ENCODE data around the gene SH3BP1.
A peak's percentile ranks its signal among the peaks of the same experiment; 100 is the strongest.
"Not testable (repeated sequence)": the region's sequence is repeated elsewhere in the genome, so short reads cannot be mapped to it uniquely, and the experiment has no call there.

The SH3BP1 gene

GRCh38 chr22:37690901-37691504, 51.5 kb downstream of the SH3BP1 start:
- Histone ChIP-seq H3K27ac (peak overlapping the region in 14 of 21 experiments; percentile 24 to 75 (median 62)), H3K4me3 (no peak overlapping the region)

- Histone ChIP-seq H3K4me3 (no peak overlapping the region), H3K27ac (no peak overlapping the region)
Measured at GRCh38 chr22:37692627-37693285, 53.3 kb downstream of the SH3BP1 start.

GRCh38 chr22:37694131-37694530, 54.7 kb downstream of the SH3BP1 start:
- not testable (repeated sequence) for H3K27ac ChIP-seq, H3K4me3 ChIP-seq

GRCh38 chr22:37696260-37696656, 56.8 kb downstream of the SH3BP1 start:
- H3K4me3 ChIP-seq, result not testable (repeated sequence)

GRCh38 chr22:37696657-37697537, 57.4 kb downstream of the SH3BP1 start, which contains the start of gene TRIOBP:
TRIOBP (plus strand) TSS chr22:37697048; CDS start chr22:37701366, 4,318 bp downstream.
- H3K4me3 ChIP-seq, result peak within 1 kb of the TSS in 1 of 7 experiments; percentile 4
- H3K27ac ChIP-seq, result peak within 1 kb of the TSS in 3 of 21 experiments; percentile 1 to 32 (median 18)

More at GRCh38 chr22:37696260-37696656, 56.8 kb downstream of the SH3BP1 start:
- H3K27ac ChIP-seq, result peak overlapping the region in 1 of 21 experiments; percentile 18

- no peak overlapping the region for H3K4me3 ChIP-seq
- peak overlapping the region in 1 of 21 experiments; percentile 9 for H3K27ac ChIP-seq
Measured at GRCh38 chr22:37697538-37697835, 58.0 kb downstream of the SH3BP1 start.

- H3K4me3 ChIP-seq, result no peak overlapping the region
- no peak overlapping the region for H3K27ac ChIP-seq
Measured at GRCh38 chr22:37701141-37701786, 61.8 kb downstream of the SH3BP1 start.

- Histone ChIP-seq H3K4me3 (no peak overlapping the region), H3K27ac (no peak overlapping the region)
Measured at GRCh38 chr22:37703906-37704305, 64.4 kb downstream of the SH3BP1 start.

GRCh38 chr22:37704645-37705044, 65.2 kb downstream of the SH3BP1 start:
- no peak overlapping the region for H3K27ac ChIP-seq
- H3K4me3 ChIP-seq, result no peak overlapping the region

GRCh38 chr22:37705205-37705604, 65.7 kb downstream of the SH3BP1 start:
- Histone ChIP-seq H3K4me3 (no peak overlapping the region), H3K27ac (no peak overlapping the region)
